C1 segment of cervical spinal cord (tissue), 14 donors: ENCODE measurements around the gene UBAP2.
"Not testable (repeated sequence)": the region's sequence is repeated elsewhere in the genome, so short reads cannot be mapped to it uniquely, and the experiment has no call there.

ENCODE experiments used
- DNase-seq, 14 donors: peaks; one replicate each; lab custom pipeline; 2025; lab: John Stamatoyannopoulos, UW

The UBAP2 gene

DNA sequence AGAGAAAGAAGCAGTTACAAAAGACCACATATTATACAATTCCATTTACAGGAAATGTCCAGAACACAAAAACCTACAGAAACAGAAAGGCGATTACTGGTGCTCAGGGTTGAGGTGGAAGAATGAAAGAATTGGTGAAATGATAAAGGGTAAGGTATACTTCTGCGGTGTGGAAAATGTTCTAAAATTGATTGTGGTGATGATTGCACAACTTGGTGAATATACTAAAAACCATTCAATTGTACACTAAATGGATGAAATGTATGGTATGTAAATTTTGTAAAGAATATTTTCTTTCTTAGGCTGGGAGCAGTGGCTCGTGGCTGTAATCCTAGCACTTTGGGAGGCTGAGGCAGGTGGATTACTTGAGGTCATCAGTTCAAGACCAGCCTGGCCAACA lies 72.3 kb downstream of the UBAP2 start:
- DNase-seq: no peak

DNA sequence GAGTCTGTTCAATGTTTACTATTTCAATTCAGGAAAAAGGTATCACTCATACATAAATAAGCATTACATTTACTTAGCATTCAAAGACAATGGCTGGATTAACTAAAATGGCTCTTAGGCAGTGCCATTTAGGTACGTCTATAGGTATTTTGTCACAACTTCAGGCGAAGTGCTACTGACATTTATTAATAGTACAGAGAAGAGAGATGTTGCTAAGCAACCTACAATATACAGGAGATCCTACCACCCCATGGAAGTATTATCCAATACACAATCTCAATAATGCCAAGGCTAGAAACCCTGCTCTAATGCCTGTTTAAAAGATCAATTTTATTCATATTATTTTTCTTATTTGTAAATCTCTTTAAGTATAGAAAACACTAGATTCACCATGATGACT lies 76.0 kb downstream of the UBAP2 start:
- DNase-seq: no peak

DNA sequence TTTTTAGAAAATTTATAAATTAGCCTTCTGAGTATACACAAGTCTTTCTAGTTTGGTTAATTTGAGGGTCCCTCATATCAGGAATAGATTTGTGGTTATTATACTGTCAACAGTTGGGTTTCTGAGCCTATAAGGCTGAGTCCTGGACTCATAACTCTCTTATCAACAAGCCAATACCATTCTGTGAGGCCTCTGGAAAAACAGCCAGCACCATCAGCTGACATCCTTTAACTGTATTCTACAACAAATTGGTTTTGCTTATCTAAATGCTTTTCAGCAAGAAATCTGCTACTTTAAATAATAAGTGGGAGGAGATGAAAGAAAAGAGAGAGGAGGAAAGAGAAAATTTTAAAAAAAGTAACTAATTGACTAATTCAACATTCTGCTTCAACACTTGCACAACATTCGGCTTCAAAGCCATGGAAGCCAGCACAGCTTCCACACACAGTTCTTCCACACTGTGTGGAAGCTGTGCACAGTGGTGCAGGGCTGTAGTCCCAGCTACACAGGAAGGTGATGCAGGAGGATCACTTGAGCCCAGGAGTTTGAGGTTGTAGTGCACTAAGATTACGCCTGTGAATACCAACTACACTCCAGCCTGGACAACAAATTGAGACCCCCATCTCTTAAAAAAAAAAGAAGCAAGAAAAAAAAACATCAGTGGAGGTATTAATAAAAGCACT lies 84.5 kb downstream of the UBAP2 start:
- DNase-seq: no peak

- DNase-seq: not testable (repeated sequence)
Observed at GRCh38 chr9:33962468-33962867, 86.2 kb downstream of the UBAP2 start.

DNA sequence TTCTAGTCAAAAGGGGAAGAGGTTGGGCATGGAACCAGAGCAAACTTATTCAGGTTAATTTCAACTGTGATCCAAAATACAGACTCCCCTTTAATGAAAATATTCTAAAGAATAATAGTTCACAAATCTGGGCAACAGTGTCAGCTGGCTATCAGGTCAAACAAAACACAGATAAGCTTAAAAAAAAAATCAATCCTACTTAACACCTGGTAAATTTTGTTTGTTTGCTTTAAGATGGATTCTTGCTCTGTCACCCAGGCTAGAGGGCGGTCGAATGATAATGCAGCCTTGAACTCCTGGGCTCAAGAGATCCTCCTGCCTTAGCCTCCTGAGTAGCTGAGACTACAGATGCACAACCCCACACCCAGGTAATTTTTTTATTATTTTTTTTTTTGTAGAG lies 89.0 kb downstream of the UBAP2 start:
- DNase-seq: no peak

- no peak for DNase-seq
Observed at GRCh38 chr9:33956544-33956943, 92.1 kb downstream of the UBAP2 start.

DNA sequence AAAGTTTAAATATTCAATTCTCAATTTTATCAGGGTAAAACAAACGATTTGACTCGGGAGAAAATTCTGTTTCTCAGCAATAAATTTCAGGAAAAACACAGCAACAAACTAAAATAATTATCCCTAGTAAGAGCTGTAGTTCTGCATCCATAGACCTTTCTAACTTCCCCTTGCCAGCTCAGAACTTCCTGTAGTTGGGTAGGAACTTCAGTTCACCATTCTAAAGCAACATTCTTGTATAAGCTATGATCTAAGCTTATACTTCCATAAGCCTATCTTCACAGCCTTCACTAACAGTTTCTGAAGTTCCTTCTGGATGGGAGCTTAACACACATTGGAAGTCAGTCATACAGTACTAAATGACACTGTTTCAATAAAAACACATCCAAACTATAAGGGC lies 96.6 kb downstream of the UBAP2 start:
- no peak for DNase-seq

DNA sequence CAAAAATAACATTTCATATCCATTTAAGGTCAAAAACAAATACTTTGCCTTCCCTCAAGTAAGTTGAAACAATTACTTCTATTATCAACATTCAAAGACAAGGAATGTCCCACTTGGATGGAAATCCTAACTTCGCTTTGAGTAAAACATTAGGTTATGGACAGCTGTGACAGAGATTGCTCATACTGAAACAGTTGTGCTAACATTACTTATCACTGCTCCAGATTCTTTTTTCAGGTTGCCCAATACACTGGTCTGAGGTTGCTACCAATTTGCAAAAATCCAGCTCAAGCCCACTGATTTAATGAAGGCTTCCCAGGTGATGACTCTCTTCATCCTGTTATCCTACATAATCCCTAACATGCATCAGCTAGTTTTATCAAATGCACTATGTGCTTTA lies 98.3 kb downstream of the UBAP2 start:
- no peak for DNase-seq

DNA sequence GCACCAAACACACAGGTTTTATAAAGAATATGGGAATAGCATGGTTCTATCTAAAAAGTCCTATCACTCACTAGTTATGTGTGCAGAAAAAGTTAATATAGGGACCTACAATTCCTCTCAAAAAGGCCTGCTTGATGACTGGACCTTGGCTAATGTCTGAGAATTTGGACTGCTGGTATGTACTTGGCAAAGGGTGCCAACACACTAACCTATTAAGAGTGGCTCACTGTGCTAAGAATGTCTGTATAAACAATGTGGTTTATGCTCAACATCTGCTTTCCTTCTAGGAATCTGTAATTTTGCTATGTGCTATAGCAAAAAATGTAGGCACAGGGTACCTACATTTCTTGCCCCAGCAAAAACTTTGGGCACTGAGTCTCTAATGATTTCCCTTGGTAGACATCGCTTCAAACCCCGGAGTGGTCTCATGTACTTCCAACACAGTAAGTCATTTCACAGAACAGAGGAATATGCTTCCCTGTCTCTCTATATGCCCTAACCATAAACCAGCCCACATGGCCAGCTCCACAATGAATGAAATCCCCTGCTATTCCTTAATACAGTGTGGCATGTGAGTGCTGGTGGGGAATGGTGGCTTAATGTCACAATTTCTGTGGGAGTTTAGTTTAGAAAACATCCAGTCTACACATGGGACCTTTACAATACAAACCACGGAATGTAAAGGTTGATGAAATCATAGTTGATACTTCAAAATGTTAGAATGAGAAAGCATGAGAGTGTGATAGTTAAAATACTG lies 101.7 kb downstream of the UBAP2 start:
- DNase-seq: no peak

GRCh38 chr9:33943389-33943788 lies 105.3 kb downstream of the UBAP2 start:
- no peak for DNase-seq

DNA sequence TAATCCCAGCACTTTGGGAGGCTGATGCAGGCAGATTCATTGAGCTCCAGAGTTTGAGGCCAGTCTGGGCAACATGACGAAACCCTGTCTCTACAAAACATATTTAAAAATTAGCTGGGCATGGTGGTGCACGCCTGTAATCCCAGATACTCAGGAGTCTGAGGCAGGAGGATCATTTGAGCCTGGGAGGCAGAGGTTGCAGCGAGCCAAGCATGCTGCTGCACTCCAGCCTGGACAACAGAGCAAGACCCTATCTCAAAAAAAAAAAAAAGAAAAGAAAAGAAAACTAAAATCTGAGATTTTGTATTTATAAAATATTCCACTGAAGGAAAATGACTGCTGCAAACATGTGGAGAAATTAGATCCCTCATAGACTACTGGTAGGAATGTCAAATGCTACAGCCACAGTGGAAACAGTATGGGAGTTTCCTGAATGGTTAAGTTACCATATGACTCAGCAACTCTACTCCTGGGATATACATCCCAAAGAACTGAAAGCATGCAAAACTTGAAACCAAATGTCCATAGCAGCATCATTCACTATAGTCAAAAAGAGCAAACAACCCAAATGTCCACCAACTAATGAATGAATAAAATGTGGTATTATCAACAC lies 106.1 kb downstream of the UBAP2 start:
- no peak for DNase-seq

GRCh38 chr9:33939924-33940874 lies 108.5 kb downstream of the UBAP2 start:
- DNase-seq: no peak

DNA sequence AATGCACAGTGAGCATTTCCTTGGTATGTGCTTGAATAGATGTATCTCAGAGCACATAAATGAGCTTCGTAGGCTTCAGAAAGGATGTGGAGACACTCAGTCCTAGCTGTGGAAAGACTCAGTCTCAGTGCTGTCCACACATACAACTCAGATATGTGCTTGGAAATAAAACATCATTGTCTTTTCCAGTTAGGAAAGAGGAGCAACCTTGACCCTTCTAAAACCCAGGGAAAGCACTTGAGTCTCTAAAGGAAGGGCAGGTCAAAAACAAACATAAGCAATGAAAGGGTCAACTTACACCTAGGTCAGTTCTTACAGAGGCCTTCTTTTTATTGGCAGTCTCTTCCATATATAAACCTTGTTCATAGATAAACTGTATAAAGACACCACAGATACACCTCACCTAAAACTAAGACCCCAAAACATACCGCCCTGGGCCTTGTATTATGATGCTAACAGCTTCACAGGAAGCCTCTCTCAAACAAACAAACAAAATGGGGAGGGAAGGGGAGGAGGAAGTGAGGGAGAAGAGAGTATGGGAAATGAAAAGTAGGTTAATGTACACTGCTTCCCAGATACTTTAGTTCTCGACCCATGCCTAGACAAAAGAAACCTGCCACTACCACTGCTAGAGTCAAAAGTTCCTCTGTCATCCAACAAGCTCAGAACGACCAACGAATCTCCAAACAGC lies 114.4 kb downstream of the UBAP2 start:
- no peak for DNase-seq

GRCh38 chr9:33932078-33932807 lies 116.4 kb downstream of the UBAP2 start:
- DNase-seq: no peak

DNA sequence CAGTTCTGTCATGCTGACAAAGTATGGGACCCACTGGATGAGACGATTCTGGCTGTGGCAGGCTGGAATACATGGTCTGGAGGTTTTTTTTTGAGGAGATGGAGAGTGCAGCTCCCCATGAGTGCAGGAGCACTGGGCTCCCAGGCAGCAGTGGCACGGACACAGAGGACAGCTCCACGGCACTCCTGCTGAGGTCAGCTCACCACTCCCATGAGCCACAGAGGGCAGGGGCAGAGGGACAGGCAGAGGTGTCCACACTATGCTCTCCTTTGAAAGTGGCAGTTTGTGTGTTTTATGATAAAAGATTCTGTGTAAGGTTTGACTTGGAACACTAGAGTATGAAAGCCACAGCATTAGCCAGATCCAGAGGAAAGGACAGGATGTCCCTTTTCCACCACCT lies 117.4 kb downstream of the UBAP2 start:
- no peak for DNase-seq

DNA sequence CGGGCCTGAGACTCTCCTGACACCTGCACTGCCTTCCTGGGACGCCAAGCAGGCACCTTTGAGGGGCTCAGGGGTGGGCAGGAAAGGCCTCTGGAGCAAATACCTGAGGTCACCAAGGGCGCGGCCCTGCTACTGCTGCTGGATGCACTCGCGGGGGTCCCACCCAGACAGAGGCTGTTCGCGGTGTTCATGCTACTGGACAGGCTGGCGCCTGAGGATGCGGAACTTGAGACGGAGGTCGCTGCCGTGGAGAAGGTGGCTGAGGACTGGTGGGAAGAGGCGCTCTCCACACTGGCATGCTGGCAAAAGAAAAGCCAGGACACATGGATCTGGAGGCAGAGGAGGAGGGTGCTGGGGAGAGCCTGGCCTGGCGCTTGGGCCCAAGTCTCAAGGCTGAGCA lies 121.0 kb downstream of the UBAP2 start:
- DNase-seq: no peak

DNA sequence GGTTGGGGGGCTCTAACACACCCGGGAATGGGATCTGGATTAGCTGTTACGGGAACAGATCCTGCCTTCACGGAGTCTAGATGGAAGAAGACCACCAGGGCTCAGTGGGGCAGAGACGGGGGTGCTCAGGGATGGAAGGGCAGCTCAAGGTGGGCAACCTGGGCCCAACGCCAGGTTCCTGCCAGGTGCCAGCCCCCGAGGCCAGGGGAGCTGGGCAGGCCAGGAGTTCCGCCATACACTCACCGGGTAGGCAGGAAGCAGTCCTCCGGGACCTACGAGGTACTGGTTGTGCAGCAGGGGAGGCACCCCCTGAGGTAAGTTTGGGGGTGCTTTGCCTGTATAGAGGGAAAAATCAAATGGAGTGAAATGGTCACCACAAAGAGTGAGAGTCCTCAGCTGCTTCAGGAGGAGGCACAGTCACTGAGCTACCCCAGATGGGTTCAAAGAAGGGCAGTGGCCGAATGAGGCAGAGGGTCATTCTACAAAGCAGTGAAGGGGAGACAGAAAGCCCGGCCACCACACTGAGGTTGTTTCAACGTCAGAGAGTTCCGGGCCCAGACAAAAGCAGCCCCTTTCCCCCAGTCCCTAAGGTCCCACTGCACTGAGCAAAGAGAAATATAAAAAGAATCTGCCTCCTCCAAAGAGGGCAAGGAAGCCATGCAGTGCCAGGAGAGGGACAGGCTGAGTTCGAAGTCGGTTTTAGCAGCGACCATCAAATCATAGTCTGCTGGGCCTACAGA lies 121.8 kb downstream of the UBAP2 start:
- no peak for DNase-seq

- DNase-seq: peak in 8 of 14 donors; percentile 19 to 68 (median 28)
Observed at GRCh38 chr9:33924978-33925797, 123.5 kb downstream of the UBAP2 start.
